Neural cell (in vitro differentiated cells): ENCODE data around the gene LKAAEAR1. TPM values are rescaled to one million over a fixed set of nuclear protein-coding genes. Genes with fewer than 3 reads are reported as not detected.

ENCODE experiments used
- H2AFZ ChIP-seq: fragments of 200-600, 300-800 bp; sonication (generic), shearing (Covaris generic); 2 replicates; pipeline ENCODE4 v1.6.0; 2014; ENCODE audit warnings: low read depth, mild to moderate bottlenecking, antibody characterized with exemption, low read length, moderate library complexity
- H3F3A ChIP-seq: fragments of 200-600 bp; shearing (Covaris generic); 2 replicates; pipeline ENCODE4 v1.6.1; 2016; ENCODE audit warnings: mild to moderate bottlenecking, moderate library complexity, mixed read lengths, antibody characterized with exemption, low read length; ENCODE audit not compliant: insufficient read depth, poor library complexity, severe bottlenecking
- H3K27ac ChIP-seq: fragments of 200-600, 300-800 bp; sonication (generic), shearing (Covaris generic); 2 replicates; pipeline ENCODE4 v1.5.1; 2014; ENCODE audit warnings: mild to moderate bottlenecking, low read length, moderate library complexity
- H3K27me3 ChIP-seq: fragments of 300-800, 200-600 bp; sonication (generic), shearing (Covaris generic); 2 replicates; pipeline ENCODE4 v1.6.0; 2014; ENCODE audit warnings: mild to moderate bottlenecking, low read depth, low read length, moderate library complexity; ENCODE audit not compliant: insufficient read depth
- H3K36me3 ChIP-seq: fragments of 300-800, 200-600 bp; sonication (generic), shearing (Covaris generic); 2 replicates; pipeline ENCODE4 v1.5.1; 2014; ENCODE audit warnings: mild to moderate bottlenecking, antibody characterized with exemption, low read length, moderate library complexity; ENCODE audit not compliant: insufficient read depth
- H3K4me2 ChIP-seq: fragments of 300-800, 200-600 bp; sonication (generic), shearing (Covaris generic); 2 replicates; pipeline ENCODE4 v1.6.0; 2014; ENCODE audit warnings: mild to moderate bottlenecking, low read length
- H3K4me3 ChIP-seq: fragments of 300-800, 200-600 bp; sonication (generic), shearing (Covaris generic); 2 replicates; pipeline ENCODE4 v1.5.1; 2014; ENCODE audit warnings: mild to moderate bottlenecking, low read length, moderate library complexity
- H3K79me2 ChIP-seq: fragments of 200-600 bp; shearing (Covaris generic); replicated peaks from 2 replicates; pipeline ENCODE4 v1.6.0; 2014; ENCODE audit warnings: mild to moderate bottlenecking, low read length, moderate library complexity; ENCODE audit not compliant: insufficient read depth
- H3K9ac ChIP-seq: fragments of 300-800, 200-600 bp; sonication (generic), shearing (Covaris generic); 2 replicates; pipeline ENCODE4 v1.6.1; 2016; ENCODE audit warnings: mild to moderate bottlenecking, low read length, mixed read lengths
- H3K9me2 ChIP-seq: fragments of 200-600 bp; shearing (Covaris generic); 2 replicates; pipeline ENCODE4 v1.6.1; 2016; ENCODE audit warnings: mild to moderate bottlenecking, low read length, mixed read lengths; ENCODE audit not compliant: insufficient read depth
- H3K9me3 ChIP-seq: fragments of 200-600, 300-800 bp; sonication (generic), shearing (Covaris generic); 2 replicates; pipeline ENCODE4 v1.6.1; 2016; ENCODE audit warnings: mild to moderate bottlenecking, mixed run types, low read length, moderate library complexity, mixed read lengths
- H4K20me1 ChIP-seq: fragments of 200-600 bp; shearing (Covaris generic); 2 replicates; pipeline ENCODE4 v1.6.1; 2016; ENCODE audit warnings: mild to moderate bottlenecking, mixed run types; ENCODE audit not compliant: insufficient read depth
- CTCF ChIP-seq: fragments of 450-650 bp; IDR thresholded peaks from 2 replicates; pipeline ENCODE4 v1.5.1; 2014; ENCODE audit warnings: antibody characterized with exemption, mild to moderate bottlenecking, moderate library complexity; ENCODE audit not compliant: poor library complexity, severe bottlenecking
- EP300 ChIP-seq: fragments of 450-650 bp; conservative IDR thresholded peaks from 2 replicates; pipeline ENCODE4 v1.6.1; 2014; ENCODE audit warnings: antibody characterized with exemption, mild to moderate bottlenecking, moderate library complexity; ENCODE audit not compliant: poor library complexity, severe bottlenecking
- MXI1 ChIP-seq: fragments of 450-650 bp; conservative IDR thresholded peaks from 2 replicates; pipeline ENCODE4 v1.6.1; 2014; ENCODE audit warnings: antibody characterized with exemption, mild to moderate bottlenecking; ENCODE audit not compliant: poor library complexity, severe bottlenecking
- POLR2AphosphoS5 ChIP-seq: IDR thresholded peaks from 2 replicates; pipeline ENCODE4 v1.6.1; 2012
- RAD21 ChIP-seq: fragments of 450-650 bp; conservative IDR thresholded peaks from 2 replicates; pipeline ENCODE4 v1.6.1; 2014; ENCODE audit warnings: antibody characterized with exemption, mild to moderate bottlenecking, moderate library complexity
- REST ChIP-seq: IDR thresholded peaks from 2 replicates; pipeline ENCODE4 v1.6.1; 2012; ENCODE audit warnings: borderline replicate concordance
- SMC3 ChIP-seq: fragments of 450-650 bp; conservative IDR thresholded peaks from 2 replicates; pipeline ENCODE4 v1.6.1; 2014; ENCODE audit warnings: antibody characterized with exemption, mild to moderate bottlenecking, moderate library complexity; ENCODE audit not compliant: poor library complexity
- TAF1 ChIP-seq: IDR thresholded peaks from 2 replicates; pipeline ENCODE4 v1.6.1; 2012; ENCODE audit warnings: low read depth
- polyA plus RNA-seq: library from polyadenylated mRNA; depleted of rRNA; stranded (reverse); fragments of >200 nt; gene quantifications from 2 replicates; pipeline ENCODE4 v1.2.3, GENCODE V29; 2014

Gene LKAAEAR1
- polyA plus RNA-seq, 1 donor from 2014 or later, result 9.3 TPM

GRCh38 chr20:64107736-64108457 is 23.7 kb upstream of the LKAAEAR1 start:
- no peaks in the 10 kb centered on the region for H3K9me2 ChIP-seq
- H3K4me3 ChIP-seq, result no peak overlapping the region
- no peaks in the 10 kb centered on the region for H3K9me3 ChIP-seq
- H3K27ac ChIP-seq, result no peak overlapping the region
- TF ChIP-seq SMC3, result no peak
- TF ChIP-seq CTCF, result no peak
- TF ChIP-seq EP300, result no peak
- TF ChIP-seq REST, result no peak
- TF ChIP-seq RAD21, result no peak
- no peak for TF ChIP-seq POLR2AphosphoS5
- TF ChIP-seq MXI1, result no peak
- no peak for TF ChIP-seq TAF1
- no peak overlapping the region for H3K9ac ChIP-seq
- no peak overlapping the region for H3K4me2 ChIP-seq
- no peak overlapping the region for H2AFZ ChIP-seq
- no peaks in the 10 kb centered on the region for H3K27me3 ChIP-seq
- H3F3A ChIP-seq, result no peaks in the 10 kb centered on the region
- H3K79me2 ChIP-seq, result no peaks in the 10 kb centered on the region
- no peaks in the 10 kb centered on the region for H4K20me1 ChIP-seq
- H3K36me3 ChIP-seq, result no peaks in the 10 kb centered on the region

GRCh38 chr20:64106981-64107735 is 23.0 kb upstream of the LKAAEAR1 start, which contains the start of gene NPBWR2:
TSS of gene NPBWR2 (minus strand) at chr20:64107565. CDS start at chr20:64106831, 734 bp downstream.
- Histone ChIP-seq H3K27me3 (no peaks in the 10 kb centered on the region), H3K27ac (no peak within 1 kb of the TSS), H3K4me2 (no peak within 1 kb of the TSS), H3K79me2 (no peaks in the 10 kb centered on the region), H3K9me2 (no peaks in the 10 kb centered on the region), H3F3A (no peaks in the 10 kb centered on the region), H3K36me3 (no peaks in the 10 kb centered on the region), H4K20me1 (no peaks in the 10 kb centered on the region), H3K9me3 (no peaks in the 10 kb centered on the region), H2AFZ (no peak within 1 kb of the TSS), H3K4me3 (no peak within 1 kb of the TSS), H3K9ac (no peak within 1 kb of the TSS)
- no peak for TF ChIP-seq TAF1
- no peak for TF ChIP-seq SMC3
- no peak for TF ChIP-seq CTCF
